Liver (tissue), 9 donors: ENCODE measurements around the gene ARSB. TPM values are rescaled to one million over a fixed set of nuclear protein-coding genes. Genes with fewer than 3 reads are reported as not detected.
"Not testable (repeated sequence)": the region's sequence is repeated elsewhere in the genome, so short reads cannot be mapped to it uniquely, and the experiment has no call there.

Experiments
- DNase-seq: peaks from one replicate; pipeline ENCODE4 v3.0.0-alpha.2; 2017; ENCODE audit warnings: low spot score
- H3K27ac ChIP-seq, 2 donors: one replicate each; pipeline ENCODE4 v1.7.0; 2013; ENCODE audit warnings: inconsistent platforms in 2 of 2, low read length in 2 of 2, control low read depth in 1 of 2, low read depth in 1 of 2, mild to moderate bottlenecking in 1 of 2
- H3K27me3 ChIP-seq, 4 donors: one replicate each; pipeline versions ENCODE4 v1.6.1 to v1.7.0; 2013; ENCODE audit warnings: low read length in 3 of 4, inconsistent platforms in 1 of 4, mild to moderate bottlenecking in 1 of 4, moderate library complexity in 1 of 4; ENCODE audit not compliant: control insufficient read depth in 4 of 4, insufficient read depth in 4 of 4
- H3K36me3 ChIP-seq, 4 donors: one replicate each; pipeline versions ENCODE4 v1.6.1 to v1.7.0; 2013; ENCODE audit warnings: low read length in 3 of 4, mild to moderate bottlenecking in 3 of 4, low read depth in 1 of 4, moderate library complexity in 1 of 4; ENCODE audit not compliant: control insufficient read depth in 4 of 4, insufficient read depth in 3 of 4
- H3K4me1 ChIP-seq, 4 donors: one replicate each; pipeline versions ENCODE4 v1.6.1 to v1.7.0; 2013; ENCODE audit warnings: low read length in 3 of 4, mild to moderate bottlenecking in 3 of 4, moderate library complexity in 1 of 4; ENCODE audit not compliant: control insufficient read depth in 4 of 4, insufficient read depth in 4 of 4
- H3K4me3 ChIP-seq, 3 donors: one replicate each; pipeline versions ENCODE4 v1.6.1 to v1.7.0; 2013; ENCODE audit warnings: low read length in 3 of 3, control low read depth in 1 of 3, low read depth in 1 of 3, mild to moderate bottlenecking in 1 of 3
- H3K9ac ChIP-seq, 2 donors: one replicate each; pipeline ENCODE4 v1.7.0; 2013; ENCODE audit warnings: low read length in 2 of 2, mild to moderate bottlenecking in 2 of 2, moderate library complexity in 2 of 2, control low read depth in 1 of 2, low read depth in 1 of 2
- H3K9me3 ChIP-seq, 4 donors: one replicate each; pipeline versions ENCODE4 v1.6.1 to v1.7.0; 2013; ENCODE audit warnings: low read length in 3 of 4; ENCODE audit not compliant: control insufficient read depth in 4 of 4
- EGR1 ChIP-seq, 2 donors: IDR thresholded peaks; 2 replicates each; pipeline ENCODE4 v1.6.1; 2016 to 2018; ENCODE audit warnings: antibody characterized with exemption in 2 of 2, low read depth in 2 of 2
- GABPA ChIP-seq, 2 donors: IDR thresholded peaks in 1 of 2; conservative IDR thresholded peaks in 1 of 2; 2 replicates each; pipeline ENCODE4 v1.6.1; 2016; ENCODE audit warnings: antibody characterized with exemption in 2 of 2, mild to moderate bottlenecking in 1 of 2, moderate library complexity in 1 of 2
- HNF4A ChIP-seq, 2 donors: conservative IDR thresholded peaks; 2 replicates each; pipeline ENCODE4 v1.6.1; 2016; ENCODE audit warnings: antibody characterized with exemption in 2 of 2, mild to moderate bottlenecking in 2 of 2
- RXRA ChIP-seq, 2 donors: IDR thresholded peaks; 2 replicates each; pipeline ENCODE4 v1.6.1; 2017 to 2018; ENCODE audit warnings: antibody characterized with exemption in 2 of 2, mild to moderate bottlenecking in 1 of 2
- SP1 ChIP-seq: IDR thresholded peaks from 2 replicates; pipeline ENCODE4 v1.6.1; 2018; ENCODE audit warnings: antibody characterized with exemption, mild to moderate bottlenecking
- WGBS: extraction: QIAGEN DNeasy Blood & Tissue Kit; methylation state at CpG from one replicate; pipeline ENCODE4 v1.1.7; 2013; 5-methylcytosine and 5-hydroxymethylcytosine counted together
- polyA plus RNA-seq, 2 donors: library from polyadenylated mRNA; stranded (reverse) in 1 of 2; unstranded in 1 of 2; fragments of 200-250 nt in 1 of 2; fragments of >200 nt in 1 of 2; fragmentation: Nextera tagmentation in 1 of 2; extraction: Ambion mirVana in 1 of 2; gene quantifications; one replicate each; pipeline versions ENCODE4 v1.2.1 to v1.2.3, GENCODE V29; 2013 to 2015
- total RNA-seq, 2 donors: library from RNA; depleted of rRNA; stranded (reverse); fragments of >200 nt; gene quantifications; one replicate each; pipeline ENCODE4 v1.2.3, GENCODE V29; 2014
- TF ChIP-seq, protein P1 (sequence below): IDR thresholded peaks from 2 replicates; pipeline ENCODE4 v1.6.1; 2016; ENCODE audit warnings: antibody characterized with exemption, mild to moderate bottlenecking
- TF ChIP-seq, protein P2 (sequence below): fragments of 150-350 bp; IDR thresholded peaks from 2 replicates; pipeline ENCODE4 v1.5.1; 2017; ENCODE audit warnings: improper control_type of control experiment, low read depth, low read length; ENCODE audit not compliant: missing input control
- TF ChIP-seq, protein P3 (sequence below): IDR thresholded peaks from 2 replicates; pipeline ENCODE4 v1.6.1; 2016; ENCODE audit warnings: antibody characterized with exemption
- TF ChIP-seq, protein P4 (sequence below): IDR thresholded peaks from 2 replicates; pipeline ENCODE4 v1.6.1; 2016; ENCODE audit warnings: antibody characterized with exemption
- TF ChIP-seq, protein P5 (sequence below): IDR thresholded peaks from 2 replicates; pipeline ENCODE4 v1.6.1; 2016; ENCODE audit warnings: antibody characterized with exemption
- donor health status: healthy.
- donor health status: healthy.
- donor health status: healthy.
- donor health status: healthy.
- donor health status: healthy.

ARSB gene
- total and polyA plus RNA-seq, 4 donors: 3.5 to 26.2 (median 8.7) TPM

DNA sequence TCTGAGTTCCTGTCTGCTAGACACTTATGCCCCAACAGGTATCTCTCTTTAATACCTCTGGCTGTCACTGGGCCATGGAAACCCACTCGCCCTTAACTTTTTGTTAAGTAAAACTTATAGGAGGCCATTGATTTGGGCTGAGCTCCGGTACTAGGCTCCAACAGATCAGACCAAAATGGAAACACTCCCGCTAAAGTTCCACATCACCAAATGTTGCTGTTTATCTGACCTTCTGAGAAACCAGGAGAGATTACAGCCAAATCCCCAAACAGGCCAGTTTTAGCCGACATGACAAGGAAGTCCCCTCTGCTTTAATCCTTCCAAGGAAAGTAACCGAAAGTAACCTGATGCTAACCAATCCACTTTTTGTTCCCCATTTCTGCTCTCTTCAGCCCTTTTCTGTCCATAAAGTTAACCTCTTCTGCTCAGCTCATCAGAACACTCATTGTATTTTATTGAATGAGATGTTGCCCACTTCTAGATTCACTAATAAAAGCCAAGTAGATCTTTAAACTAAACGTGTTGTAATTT lies 221.4 kb downstream of the ARSB start:
- H3K4me3 ChIP-seq: no peak overlapping the region
- H3K9ac ChIP-seq: no peak overlapping the region
- no peaks in the 10 kb centered on the region for H3K27me3 ChIP-seq
- no peak for TF ChIP-seq HNF4A (conservative IDR thresholded peaks at IDR 0.05)
- TF ChIP-seq, protein P1, sequence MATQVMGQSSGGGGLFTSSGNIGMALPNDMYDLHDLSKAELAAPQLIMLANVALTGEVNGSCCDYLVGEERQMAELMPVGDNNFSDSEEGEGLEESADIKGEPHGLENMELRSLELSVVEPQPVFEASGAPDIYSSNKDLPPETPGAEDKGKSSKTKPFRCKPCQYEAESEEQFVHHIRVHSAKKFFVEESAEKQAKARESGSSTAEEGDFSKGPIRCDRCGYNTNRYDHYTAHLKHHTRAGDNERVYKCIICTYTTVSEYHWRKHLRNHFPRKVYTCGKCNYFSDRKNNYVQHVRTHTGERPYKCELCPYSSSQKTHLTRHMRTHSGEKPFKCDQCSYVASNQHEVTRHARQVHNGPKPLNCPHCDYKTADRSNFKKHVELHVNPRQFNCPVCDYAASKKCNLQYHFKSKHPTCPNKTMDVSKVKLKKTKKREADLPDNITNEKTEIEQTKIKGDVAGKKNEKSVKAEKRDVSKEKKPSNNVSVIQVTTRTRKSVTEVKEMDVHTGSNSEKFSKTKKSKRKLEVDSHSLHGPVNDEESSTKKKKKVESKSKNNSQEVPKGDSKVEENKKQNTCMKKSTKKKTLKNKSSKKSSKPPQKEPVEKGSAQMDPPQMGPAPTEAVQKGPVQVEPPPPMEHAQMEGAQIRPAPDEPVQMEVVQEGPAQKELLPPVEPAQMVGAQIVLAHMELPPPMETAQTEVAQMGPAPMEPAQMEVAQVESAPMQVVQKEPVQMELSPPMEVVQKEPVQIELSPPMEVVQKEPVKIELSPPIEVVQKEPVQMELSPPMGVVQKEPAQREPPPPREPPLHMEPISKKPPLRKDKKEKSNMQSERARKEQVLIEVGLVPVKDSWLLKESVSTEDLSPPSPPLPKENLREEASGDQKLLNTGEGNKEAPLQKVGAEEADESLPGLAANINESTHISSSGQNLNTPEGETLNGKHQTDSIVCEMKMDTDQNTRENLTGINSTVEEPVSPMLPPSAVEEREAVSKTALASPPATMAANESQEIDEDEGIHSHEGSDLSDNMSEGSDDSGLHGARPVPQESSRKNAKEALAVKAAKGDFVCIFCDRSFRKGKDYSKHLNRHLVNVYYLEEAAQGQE: no peak
- TF ChIP-seq, protein P2, sequence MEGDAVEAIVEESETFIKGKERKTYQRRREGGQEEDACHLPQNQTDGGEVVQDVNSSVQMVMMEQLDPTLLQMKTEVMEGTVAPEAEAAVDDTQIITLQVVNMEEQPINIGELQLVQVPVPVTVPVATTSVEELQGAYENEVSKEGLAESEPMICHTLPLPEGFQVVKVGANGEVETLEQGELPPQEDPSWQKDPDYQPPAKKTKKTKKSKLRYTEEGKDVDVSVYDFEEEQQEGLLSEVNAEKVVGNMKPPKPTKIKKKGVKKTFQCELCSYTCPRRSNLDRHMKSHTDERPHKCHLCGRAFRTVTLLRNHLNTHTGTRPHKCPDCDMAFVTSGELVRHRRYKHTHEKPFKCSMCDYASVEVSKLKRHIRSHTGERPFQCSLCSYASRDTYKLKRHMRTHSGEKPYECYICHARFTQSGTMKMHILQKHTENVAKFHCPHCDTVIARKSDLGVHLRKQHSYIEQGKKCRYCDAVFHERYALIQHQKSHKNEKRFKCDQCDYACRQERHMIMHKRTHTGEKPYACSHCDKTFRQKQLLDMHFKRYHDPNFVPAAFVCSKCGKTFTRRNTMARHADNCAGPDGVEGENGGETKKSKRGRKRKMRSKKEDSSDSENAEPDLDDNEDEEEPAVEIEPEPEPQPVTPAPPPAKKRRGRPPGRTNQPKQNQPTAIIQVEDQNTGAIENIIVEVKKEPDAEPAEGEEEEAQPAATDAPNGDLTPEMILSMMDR: no peak
- TF ChIP-seq, protein P3, sequence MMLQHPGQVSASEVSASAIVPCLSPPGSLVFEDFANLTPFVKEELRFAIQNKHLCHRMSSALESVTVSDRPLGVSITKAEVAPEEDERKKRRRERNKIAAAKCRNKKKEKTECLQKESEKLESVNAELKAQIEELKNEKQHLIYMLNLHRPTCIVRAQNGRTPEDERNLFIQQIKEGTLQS: no peak
- TF ChIP-seq, protein P4, sequence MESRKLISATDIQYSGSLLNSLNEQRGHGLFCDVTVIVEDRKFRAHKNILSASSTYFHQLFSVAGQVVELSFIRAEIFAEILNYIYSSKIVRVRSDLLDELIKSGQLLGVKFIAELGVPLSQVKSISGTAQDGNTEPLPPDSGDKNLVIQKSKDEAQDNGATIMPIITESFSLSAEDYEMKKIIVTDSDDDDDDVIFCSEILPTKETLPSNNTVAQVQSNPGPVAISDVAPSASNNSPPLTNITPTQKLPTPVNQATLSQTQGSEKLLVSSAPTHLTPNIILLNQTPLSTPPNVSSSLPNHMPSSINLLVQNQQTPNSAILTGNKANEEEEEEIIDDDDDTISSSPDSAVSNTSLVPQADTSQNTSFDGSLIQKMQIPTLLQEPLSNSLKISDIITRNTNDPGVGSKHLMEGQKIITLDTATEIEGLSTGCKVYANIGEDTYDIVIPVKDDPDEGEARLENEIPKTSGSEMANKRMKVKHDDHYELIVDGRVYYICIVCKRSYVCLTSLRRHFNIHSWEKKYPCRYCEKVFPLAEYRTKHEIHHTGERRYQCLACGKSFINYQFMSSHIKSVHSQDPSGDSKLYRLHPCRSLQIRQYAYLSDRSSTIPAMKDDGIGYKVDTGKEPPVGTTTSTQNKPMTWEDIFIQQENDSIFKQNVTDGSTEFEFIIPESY: no peak
- TF ChIP-seq GABPA (IDR thresholded peaks at IDR 0.05 in 1 of 2, conservative IDR thresholded peaks at IDR 0.05 in 1 of 2): no peak
- no peak for TF ChIP-seq EGR1 (IDR thresholded peaks at IDR 0.05; ENCODE audit: low read depth in 2 of 2)
- TF ChIP-seq, protein P5, sequence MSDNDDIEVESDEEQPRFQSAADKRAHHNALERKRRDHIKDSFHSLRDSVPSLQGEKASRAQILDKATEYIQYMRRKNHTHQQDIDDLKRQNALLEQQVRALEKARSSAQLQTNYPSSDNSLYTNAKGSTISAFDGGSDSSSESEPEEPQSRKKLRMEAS: no peak
- TF ChIP-seq SP1: no peak
- no peak for TF ChIP-seq RXRA (IDR thresholded peaks at IDR 0.05)
- no peaks in the 10 kb centered on the region for H3K36me3 ChIP-seq
- no peaks in the 10 kb centered on the region for H3K9me3 ChIP-seq
- WGBS: 87% methylated on average over 6 of the region's 6 CpGs
- DNase-seq: no peak
- no peaks in the 10 kb centered on the region for H3K4me1 ChIP-seq
- no peak overlapping the region for H3K27ac ChIP-seq

DNA sequence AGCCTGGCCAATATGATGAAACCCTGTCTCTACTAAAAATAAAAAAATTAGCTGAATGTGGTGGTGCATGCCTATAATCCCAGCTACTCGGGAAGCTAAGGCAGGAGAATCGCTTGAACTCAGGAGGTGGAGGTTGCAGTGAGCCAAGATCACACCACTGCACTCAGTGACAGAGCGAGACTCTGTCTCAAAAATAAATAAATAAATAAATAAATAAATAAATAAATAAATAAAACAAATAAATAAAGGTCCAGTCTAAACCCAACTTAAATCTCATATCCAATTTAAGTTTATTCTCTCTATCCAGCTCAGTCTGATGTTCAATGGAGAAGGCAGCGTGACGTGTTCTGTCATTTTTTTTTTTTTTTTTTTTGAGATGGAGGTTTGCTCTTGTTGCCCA lies 222.4 kb downstream of the ARSB start:
- WGBS: 98% methylated on average over 5 of the region's 5 CpGs

More for the DNA sequence above, 222.4 kb downstream of the ARSB start:
- H3K9me3 ChIP-seq, H3K4me3 ChIP-seq, DNase-seq, H3K27ac ChIP-seq, H3K36me3 ChIP-seq, H3K9ac ChIP-seq, H3K27me3 ChIP-seq, H3K4me1 ChIP-seq: not testable (repeated sequence)
